ENCODE results near the gene MED26. TPM values are rescaled to one million over a fixed set of nuclear protein-coding genes. Genes with fewer than 3 reads are reported as not detected.

MED26 gene
- total and polyA plus RNA-seq, 10 of the 15 experiments (the other 5 are each of a cell fraction or from before 2014, with no cell fraction given), result 1.1 to 21.4 (median 9.7) TPM

DNA sequence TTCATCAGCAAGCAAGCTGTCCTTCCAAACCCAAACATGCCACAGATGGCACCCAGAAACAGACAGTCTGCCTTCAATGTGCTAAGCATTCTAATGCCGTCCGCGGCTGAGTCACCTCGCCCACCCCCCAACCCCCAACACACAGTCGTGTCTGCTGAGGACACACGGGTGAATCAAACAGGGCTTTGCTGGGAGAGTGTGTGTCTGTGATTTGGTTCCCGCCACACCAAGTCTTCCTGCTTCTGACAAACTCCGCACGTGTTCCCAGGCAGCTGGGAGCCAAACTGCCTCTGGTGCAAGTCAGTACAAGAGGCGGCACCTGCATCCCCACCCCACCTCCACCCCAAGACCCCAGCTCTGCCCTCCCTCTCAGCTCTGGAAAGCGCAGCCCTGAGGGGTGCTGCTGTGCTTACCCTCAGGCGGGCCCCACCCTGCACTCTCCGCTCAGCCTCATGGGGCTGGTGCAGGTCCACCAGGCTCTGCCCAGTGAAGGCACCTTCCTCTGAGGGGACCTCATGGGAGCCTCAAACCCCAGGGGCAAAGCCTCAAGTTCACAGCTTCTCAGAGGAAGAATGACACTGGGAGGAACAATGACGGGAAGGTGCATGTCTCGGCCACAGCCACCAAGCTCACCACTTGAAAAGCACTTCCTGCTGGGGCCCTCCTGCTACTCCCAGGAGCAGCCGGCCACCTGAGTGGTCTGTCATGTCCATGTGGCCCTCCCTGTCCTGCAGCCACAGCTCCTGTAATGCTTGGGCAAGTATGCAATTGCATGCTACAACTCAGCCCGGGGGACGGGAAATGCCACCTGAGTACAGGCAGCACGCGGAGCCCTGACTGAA, 40.8 kb downstream of the MED26 start (continued):
- no peak for TF ChIP-seq ZNF274 (IDR thresholded peaks at IDR 0.05; ENCODE audit: insufficient read depth, insufficient read length)
- no peak for TF ChIP-seq CEBPB (IDR thresholded peaks at IDR 0.05; ENCODE audit: borderline replicate concordance in 1 of 2, low read depth in 2 of 2, low read length in 2 of 2)
- TF ChIP-seq BRCA1 (IDR thresholded peaks at IDR 0.05; ENCODE audit: low read depth, low read length), result no peak; the same call in 1 of the 2 replicates
- 0 out of 2 replicates have a peak, but pooled peaks have one; percentile 55 for TF ChIP-seq MTA2 (IDR thresholded peaks at IDR 0.05; ENCODE audit: low read depth)
- TF ChIP-seq HCFC1 (IDR thresholded peaks at IDR 0.05; ENCODE audit: low read length), result no peak
- TF ChIP-seq MYC (IDR thresholded peaks at IDR 0.05; ENCODE audit: insufficient read depth, insufficient read length, insufficient replicate concordance, low read length, severe bottlenecking), result no peak
- TF ChIP-seq, protein P1, sequence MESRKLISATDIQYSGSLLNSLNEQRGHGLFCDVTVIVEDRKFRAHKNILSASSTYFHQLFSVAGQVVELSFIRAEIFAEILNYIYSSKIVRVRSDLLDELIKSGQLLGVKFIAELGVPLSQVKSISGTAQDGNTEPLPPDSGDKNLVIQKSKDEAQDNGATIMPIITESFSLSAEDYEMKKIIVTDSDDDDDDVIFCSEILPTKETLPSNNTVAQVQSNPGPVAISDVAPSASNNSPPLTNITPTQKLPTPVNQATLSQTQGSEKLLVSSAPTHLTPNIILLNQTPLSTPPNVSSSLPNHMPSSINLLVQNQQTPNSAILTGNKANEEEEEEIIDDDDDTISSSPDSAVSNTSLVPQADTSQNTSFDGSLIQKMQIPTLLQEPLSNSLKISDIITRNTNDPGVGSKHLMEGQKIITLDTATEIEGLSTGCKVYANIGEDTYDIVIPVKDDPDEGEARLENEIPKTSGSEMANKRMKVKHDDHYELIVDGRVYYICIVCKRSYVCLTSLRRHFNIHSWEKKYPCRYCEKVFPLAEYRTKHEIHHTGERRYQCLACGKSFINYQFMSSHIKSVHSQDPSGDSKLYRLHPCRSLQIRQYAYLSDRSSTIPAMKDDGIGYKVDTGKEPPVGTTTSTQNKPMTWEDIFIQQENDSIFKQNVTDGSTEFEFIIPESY (IDR thresholded peaks at IDR 0.05), result no peak
- TF ChIP-seq STAT1 (conservative IDR thresholded peaks at IDR 0.05), result no peak
- TF ChIP-seq SREBF2 (IDR thresholded peaks at IDR 0.05; ENCODE audit: low read length), result no peak
- TF ChIP-seq KAT2A (conservative IDR thresholded peaks at IDR 0.05; ENCODE audit: control insufficient read depth, low read depth, low read length), result no peak
- TF ChIP-seq IKZF2 (IDR thresholded peaks at IDR 0.05), result peak; percentile 75 to 76
- peak in 1 of 2 experiments; percentile 12; a peak in 1 of 3 replicates for TF ChIP-seq EGR1 (IDR thresholded peaks at IDR 0.05; ENCODE audit: borderline replicate concordance in 1 of 2, low read depth in 2 of 2, low read length in 2 of 2)
- TF ChIP-seq, protein P2, sequence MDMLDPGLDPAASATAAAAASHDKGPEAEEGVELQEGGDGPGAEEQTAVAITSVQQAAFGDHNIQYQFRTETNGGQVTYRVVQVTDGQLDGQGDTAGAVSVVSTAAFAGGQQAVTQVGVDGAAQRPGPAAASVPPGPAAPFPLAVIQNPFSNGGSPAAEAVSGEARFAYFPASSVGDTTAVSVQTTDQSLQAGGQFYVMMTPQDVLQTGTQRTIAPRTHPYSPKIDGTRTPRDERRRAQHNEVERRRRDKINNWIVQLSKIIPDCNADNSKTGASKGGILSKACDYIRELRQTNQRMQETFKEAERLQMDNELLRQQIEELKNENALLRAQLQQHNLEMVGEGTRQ (IDR thresholded peaks at IDR 0.05; ENCODE audit: borderline replicate concordance, low read depth, low read length), result no peak; the same call in 1 of the 2 replicates
- TF ChIP-seq CREM (IDR thresholded peaks at IDR 0.05; ENCODE audit: low read depth), result peak; percentile 4; the same call in 1 of the 2 replicates
- no peak for TF ChIP-seq RUNX3 (IDR thresholded peaks at IDR 0.05; ENCODE audit: low read length)
- peak; percentile 76 to 85 for TF ChIP-seq BHLHE40 (IDR thresholded peaks at IDR 0.05; ENCODE audit: borderline replicate concordance in 1 of 2, low read depth in 2 of 2, low read length in 1 of 2)
- TF ChIP-seq TCF12 (IDR thresholded peaks at IDR 0.05; ENCODE audit: low read depth, low read length), result peak; percentile 60; the same call in 1 of the 2 replicates
- peak; percentile 57; the same call in 1 of the 2 replicates for TF ChIP-seq CHD2 (IDR thresholded peaks at IDR 0.05; ENCODE audit: borderline replicate concordance, low read depth, low read length)
- no peak for TF ChIP-seq ZNF24 (IDR thresholded peaks at IDR 0.05)
- peak; percentile 87 for TF ChIP-seq IKZF1 (conservative IDR thresholded peaks at IDR 0.05)
- TF ChIP-seq BACH1 (IDR thresholded peaks at IDR 0.05; ENCODE audit: borderline replicate concordance), result peak; percentile 87; the same call in 1 of the 2 replicates
- no peak for TF ChIP-seq RBBP5 (conservative IDR thresholded peaks at IDR 0.05)
- no peak; the same call in 1 of the 2 replicates for TF ChIP-seq TCF7 (IDR thresholded peaks at IDR 0.05; ENCODE audit: borderline replicate concordance)
- TF ChIP-seq BCL11A (IDR thresholded peaks at IDR 0.05; ENCODE audit: low read depth, low read length), result 0 out of 2 replicates have a peak, but pooled peaks have one; percentile 24
- no peak for TF ChIP-seq JUNB (IDR thresholded peaks at IDR 0.05)
- peak; percentile 62 for TF ChIP-seq DPF2 (IDR thresholded peaks at IDR 0.05)

All from GM12878 (cell line).